22Rv1 (cell line): Measurements from ENCODE around the gene SLC22A17.

ENCODE experiments used
- CTCF ChIP-seq: fragments of 450-650 bp; IDR thresholded peaks from 2 replicates; pipeline ENCODE4 v1.5.1; 2017; ENCODE audit warnings: mild to moderate bottlenecking
- ZFX ChIP-seq: fragments of 450-650 bp; IDR thresholded peaks from 2 replicates; pipeline ENCODE4 v1.6.1; 2017; ENCODE audit warnings: antibody characterized with exemption, borderline replicate concordance

- no peak for TF ChIP-seq CTCF
- TF ChIP-seq ZFX = no peak
Measured at GRCh38 chr14:23382731-23383440, 30.2 kb upstream of the SLC22A17 start.
